Activated T-helper 17 cell treated with anti-CD3 and anti-CD28 coated beads, Interleukin-2, amount 50 U/mL, for 72 hours (primary cell): ENCODE measurements around the gene C14orf180. TPM values are rescaled to one million over a fixed set of nuclear protein-coding genes. Genes with fewer than 3 reads are reported as not detected.

Experiments
- ATAC-seq: fragments of 150-1000 bp; cut with Tn5 transposase; replicated peaks from 2 replicates; pipeline ENCODE4 v1.10.0; 2021; ENCODE audit warnings: mild to moderate bottlenecking, moderate library complexity
- H3K27ac Mint-ChIP-seq: one replicate; pipeline ENCODE4 v1.8.0; 2022; ENCODE audit warnings: mixed read lengths
- H3K27me3 Mint-ChIP-seq: one replicate; pipeline ENCODE4 v1.8.0; 2022; ENCODE audit warnings: mixed read lengths
- H3K36me3 Mint-ChIP-seq: one replicate; pipeline ENCODE4 v1.8.0; 2022; ENCODE audit warnings: low read depth, mild to moderate bottlenecking, mixed read lengths
- H3K4me1 Mint-ChIP-seq: one replicate; pipeline ENCODE4 v1.8.0; 2022; ENCODE audit warnings: mixed read lengths
- H3K4me3 Mint-ChIP-seq: one replicate; pipeline ENCODE4 v1.8.0; 2022; ENCODE audit warnings: mild to moderate bottlenecking, mixed read lengths
- H3K9me3 Mint-ChIP-seq: one replicate; pipeline ENCODE4 v1.8.0; 2022; ENCODE audit warnings: mixed read lengths
- total RNA-seq, 2 donors: library from RNA; stranded (reverse); gene quantifications; one replicate each; pipeline ENCODE4 v1.2.3, GENCODE V29; 2022

The C14orf180 gene
- total RNA-seq, 2 donors from 2014 or later: not detected

DNA sequence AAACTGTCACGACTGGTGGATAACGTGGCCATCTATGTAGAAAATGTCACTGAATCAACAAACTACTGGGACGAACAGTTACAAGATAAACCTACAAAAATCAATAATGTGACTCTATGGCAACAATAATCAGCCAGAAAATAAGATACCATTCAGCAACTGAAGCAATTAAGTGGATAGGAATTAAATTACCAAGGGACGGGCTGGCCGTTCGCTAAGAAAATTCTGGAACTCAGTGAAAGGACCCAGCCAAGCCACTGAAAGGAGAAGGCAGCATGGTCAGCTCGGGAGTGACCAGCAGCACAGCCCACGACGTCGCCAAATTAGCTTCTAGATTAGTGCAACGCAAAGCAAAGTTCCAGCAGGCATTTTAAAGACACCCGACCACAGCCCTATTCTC is 58.6 kb downstream of the C14orf180 start:
- Mint-ChIP-seq H3K9me3 (no peaks in the 10 kb centered on the region), H3K27ac (no peak overlapping the region), H3K4me3 (no peak overlapping the region), H3K4me1 (no peaks in the 10 kb centered on the region), H3K36me3 (no peaks in the 10 kb centered on the region), H3K27me3 (peaks cover 6% of the 10 kb centered on the region)
- ATAC-seq: no peak

DNA sequence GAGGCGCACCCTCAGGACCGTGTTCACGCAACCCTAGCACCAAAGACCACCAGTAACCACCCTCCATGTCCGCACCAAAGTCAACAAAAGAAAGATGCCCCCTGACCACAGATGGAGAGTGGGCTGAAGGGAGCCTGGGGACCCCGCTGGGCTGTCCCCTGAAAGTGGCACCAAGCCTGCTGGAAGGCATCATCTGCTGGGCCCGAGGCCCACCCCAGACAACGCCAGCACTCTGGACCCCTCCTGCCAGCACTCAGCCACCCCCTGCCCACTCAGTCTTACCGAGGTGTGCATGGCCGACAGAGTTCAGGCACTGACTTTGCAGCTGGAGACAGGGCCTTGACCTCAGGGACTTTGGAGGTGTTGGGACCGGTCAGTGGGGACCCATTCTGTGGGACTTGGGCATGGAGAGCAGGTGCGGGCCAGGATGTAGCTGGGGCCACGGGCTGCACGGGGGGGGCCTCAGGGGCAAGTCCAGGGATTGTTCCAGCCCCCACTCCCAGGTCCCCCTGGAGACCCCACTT is 59.4 kb downstream of the C14orf180 start:
- no peak overlapping the region for H3K27ac Mint-ChIP-seq
- H3K36me3 Mint-ChIP-seq: no peaks in the 10 kb centered on the region
- no peak for ATAC-seq
- no peaks in the 10 kb centered on the region for H3K4me1 Mint-ChIP-seq
- H3K4me3 Mint-ChIP-seq: no peak overlapping the region
- H3K9me3 Mint-ChIP-seq: no peaks in the 10 kb centered on the region
- peaks cover 6% of the 10 kb centered on the region for H3K27me3 Mint-ChIP-seq

DNA sequence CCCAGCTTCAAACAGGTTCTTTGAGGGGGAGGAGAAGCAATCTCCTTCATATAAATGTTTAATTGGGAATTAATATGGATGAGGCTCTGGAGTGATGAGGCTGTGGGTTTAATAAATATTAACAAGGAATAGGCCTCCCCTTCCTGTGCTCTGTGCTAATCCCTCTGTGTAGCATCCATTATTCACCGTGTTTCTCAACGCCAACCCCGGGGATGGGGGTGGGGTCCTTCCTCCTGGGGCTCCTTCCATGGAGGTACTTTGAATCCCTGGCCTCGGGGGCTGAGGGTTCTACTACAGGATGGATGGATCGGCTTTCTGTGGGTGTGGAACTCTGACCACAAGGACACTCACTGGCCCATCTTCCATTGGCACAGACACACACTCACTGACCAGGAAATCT is 59.9 kb downstream of the C14orf180 start:
- Mint-ChIP-seq H3K27me3 (peaks cover 6% of the 10 kb centered on the region), H3K36me3 (no peaks in the 10 kb centered on the region), H3K27ac (no peak overlapping the region), H3K4me3 (no peak overlapping the region), H3K4me1 (no peaks in the 10 kb centered on the region), H3K9me3 (no peaks in the 10 kb centered on the region)
- ATAC-seq: no peak

Other genes starting within 250 kb of the C14orf180 start
- gene TMEM179, start 25.0 kb downstream of the C14orf180 start, total RNA-seq: under 1 TPM in 1 of 2 donors, not detected in 1; 0.26 TPM
- gene INF2, start 109.9 kb downstream of the C14orf180 start, total RNA-seq: 10 to 100 TPM; 61.9 to 87.8 TPM
- gene ADSS1, start 144.5 kb downstream of the C14orf180 start, total RNA-seq: 1 to 10 TPM in 1 of 2 donors, under 1 TPM in 1; 0.91 to 2.4 TPM
- gene SIVA1, start 173.4 kb downstream of the C14orf180 start, total RNA-seq: 100 to 1,000 TPM in 1 of 2 donors, 10 to 100 TPM in 1; 65.2 to 121 TPM
- gene AKT1, start 216.0 kb downstream of the C14orf180 start, total RNA-seq: 100 to 1,000 TPM in 1 of 2 donors, 10 to 100 TPM in 1; 81.3 to 160 TPM
- 1 to 10 TPM; 3.0 to 3.2 TPM for gene ZBTB42, start 221.3 kb downstream of the C14orf180 start, total RNA-seq